PFSK-1 (cell line): ENCODE measurements around the gene EDEM1.

Experiments
- POLR2AphosphoS5 ChIP-seq: IDR thresholded peaks from 2 replicates; pipeline ENCODE4 v1.6.1; 2012; ENCODE audit warnings: low read depth, mild to moderate bottlenecking, control low read depth, low read length, moderate library complexity
- TAF1 ChIP-seq: IDR thresholded peaks from 2 replicates; pipeline ENCODE4 v1.6.1; 2012; ENCODE audit warnings: low read length, control low read depth, borderline replicate concordance; ENCODE audit not compliant: insufficient read depth

GRCh38 chr3:5220667-5221431 lies 33.3 kb downstream of the EDEM1 start:
- TF ChIP-seq TAF1 (no peak), POLR2AphosphoS5 (no peak)
